Epithelial cell of esophagus (primary cell): ENCODE measurements around the gene CASZ1.

Experiments used
- DNase-seq: peaks from one replicate; pipeline ENCODE4 v3.0.0; 2010; ENCODE audit warnings: low read depth
- H3K4me3 ChIP-seq: 2 replicates; pipeline ENCODE4 v1.5.1; 2011; ENCODE audit warnings: mild to moderate bottlenecking, low read length, control low read depth
- CTCF ChIP-seq: IDR thresholded peaks from 2 replicates; pipeline ENCODE4 v1.5.1; 2011; ENCODE audit warnings: low read depth, mild to moderate bottlenecking, low read length, control low read depth, inconsistent platforms; ENCODE audit not compliant: insufficient read depth; ENCODE audit errors: missing control alignments

CASZ1 gene

GRCh38 chr1:10614377-10615225, 181.8 kb downstream of the CASZ1 start:
- DNase-seq = no peak
- H3K4me3 ChIP-seq = no peak overlapping the region
- no peak for TF ChIP-seq CTCF

GRCh38 chr1:10613861-10614260, 182.6 kb downstream of the CASZ1 start:
- H3K4me3 ChIP-seq = no peak overlapping the region
- no peak for DNase-seq
- no peak for TF ChIP-seq CTCF

- no peak for TF ChIP-seq CTCF
- H3K4me3 ChIP-seq = no peak overlapping the region
- no peak for DNase-seq
Observed at GRCh38 chr1:10613340-10613739, 183.1 kb downstream of the CASZ1 start.

- no peak for DNase-seq
Observed at GRCh38 chr1:10612436-10613160, 183.8 kb downstream of the CASZ1 start.

GRCh38 chr1:10610901-10611600, 185.4 kb downstream of the CASZ1 start:
- no peak overlapping the region for H3K4me3 ChIP-seq
- no peak for TF ChIP-seq CTCF
- no peak for DNase-seq

More at GRCh38 chr1:10612436-10613160, 183.8 kb downstream of the CASZ1 start:
- no peak for TF ChIP-seq CTCF
- H3K4me3 ChIP-seq = no peak overlapping the region

GRCh38 chr1:10608690-10609089, 187.8 kb downstream of the CASZ1 start:
- no peak for DNase-seq
- H3K4me3 ChIP-seq = no peak overlapping the region
- no peak for TF ChIP-seq CTCF
